ENCODE data around the gene IFI6. TPM values are rescaled to one million over a fixed set of nuclear protein-coding genes. Genes with fewer than 3 reads are reported as not detected.

The IFI6 gene
- total and polyA plus RNA-seq, 3 donors from 2014 or later = 88.9 to 288 (median 120) TPM

DNA sequence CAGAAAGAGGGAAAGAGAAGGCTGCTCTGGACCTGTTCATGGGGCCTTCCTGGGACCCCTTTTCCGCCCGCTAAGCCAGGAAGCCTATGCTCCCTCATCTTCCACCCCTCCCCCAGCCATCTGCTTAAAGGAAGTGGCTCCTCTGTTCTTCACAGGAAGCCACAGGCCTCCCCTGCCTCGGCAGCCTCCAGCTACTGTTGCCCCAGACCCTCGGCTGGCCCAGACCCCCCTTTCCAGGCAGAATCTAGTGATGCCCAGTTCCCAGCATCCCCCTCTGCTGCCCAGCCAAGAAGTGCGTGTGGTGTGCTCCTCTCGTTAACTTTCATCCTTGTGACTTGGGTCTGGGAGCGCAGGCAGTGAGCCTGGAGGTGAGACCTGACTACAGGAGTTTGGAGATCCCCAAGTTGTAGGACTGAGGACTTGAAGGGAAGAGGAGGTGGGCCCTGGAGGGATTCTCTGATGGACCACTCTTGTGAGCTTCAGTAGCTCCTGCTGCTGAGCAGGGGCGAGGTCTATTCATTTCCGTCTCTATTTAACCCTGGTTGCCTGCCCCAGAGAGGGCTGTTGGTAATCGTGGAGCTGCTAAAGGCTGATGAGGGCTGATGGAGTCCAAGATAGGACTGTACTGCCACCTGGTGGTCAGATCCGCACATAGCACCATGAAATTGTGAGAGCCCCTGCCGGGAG lies 9.1 kb downstream of the IFI6 start:
- H3K27me3 ChIP-seq = no peaks in the 10 kb centered on the region
- TF ChIP-seq, protein P1, sequence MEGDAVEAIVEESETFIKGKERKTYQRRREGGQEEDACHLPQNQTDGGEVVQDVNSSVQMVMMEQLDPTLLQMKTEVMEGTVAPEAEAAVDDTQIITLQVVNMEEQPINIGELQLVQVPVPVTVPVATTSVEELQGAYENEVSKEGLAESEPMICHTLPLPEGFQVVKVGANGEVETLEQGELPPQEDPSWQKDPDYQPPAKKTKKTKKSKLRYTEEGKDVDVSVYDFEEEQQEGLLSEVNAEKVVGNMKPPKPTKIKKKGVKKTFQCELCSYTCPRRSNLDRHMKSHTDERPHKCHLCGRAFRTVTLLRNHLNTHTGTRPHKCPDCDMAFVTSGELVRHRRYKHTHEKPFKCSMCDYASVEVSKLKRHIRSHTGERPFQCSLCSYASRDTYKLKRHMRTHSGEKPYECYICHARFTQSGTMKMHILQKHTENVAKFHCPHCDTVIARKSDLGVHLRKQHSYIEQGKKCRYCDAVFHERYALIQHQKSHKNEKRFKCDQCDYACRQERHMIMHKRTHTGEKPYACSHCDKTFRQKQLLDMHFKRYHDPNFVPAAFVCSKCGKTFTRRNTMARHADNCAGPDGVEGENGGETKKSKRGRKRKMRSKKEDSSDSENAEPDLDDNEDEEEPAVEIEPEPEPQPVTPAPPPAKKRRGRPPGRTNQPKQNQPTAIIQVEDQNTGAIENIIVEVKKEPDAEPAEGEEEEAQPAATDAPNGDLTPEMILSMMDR (IDR thresholded peaks at IDR 0.05) = peak; percentile 98 to 99 (median 98)
- TF ChIP-seq POLR2A (IDR thresholded peaks at IDR 0.05) = no peak
- intact Hi-C loops (cut with DNase I; ENCODE audit: low total_unique reads) = loop anchor here (10.0 kb wide), 1 partner anchor 48 kb away; no protein-coding TSS in a partner anchor
- peak; percentile 93 for DNase-seq
- peaks cover 10% of the 10 kb centered on the region for H3K4me1 ChIP-seq
- no peak overlapping the region for H3K27ac ChIP-seq
- WGBS, 2 donors = 11 to 35% methylated on average over 9 to 12 of the region's 12 CpGs
- no peak overlapping the region for H3K4me3 ChIP-seq
- H3K36me3 ChIP-seq (ENCODE audit: low read depth, missing control alignments) = no peaks in the 10 kb centered on the region
- no peaks in the 10 kb centered on the region for H3K9me3 ChIP-seq

DNA sequence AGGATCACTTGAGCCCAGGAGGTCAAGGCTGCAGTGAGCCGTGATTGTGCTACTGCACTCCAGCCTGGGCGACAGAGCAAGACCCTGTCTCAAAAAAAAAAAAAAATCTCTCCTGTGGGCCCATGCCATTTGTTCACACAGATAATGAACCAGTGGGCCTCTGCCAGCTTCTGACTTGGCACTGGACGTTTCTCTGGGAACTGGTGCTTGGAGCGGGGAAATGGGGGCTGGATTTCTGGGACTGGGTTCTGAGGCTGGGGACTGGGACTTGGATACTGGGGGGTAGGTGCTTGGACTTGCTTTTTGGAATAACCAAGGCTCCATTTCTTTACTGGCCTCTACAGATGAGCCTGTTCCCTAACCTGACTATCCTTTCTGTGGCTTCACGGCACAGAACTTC lies 9.7 kb downstream of the IFI6 start:
- no peak for DNase-seq

DNA sequence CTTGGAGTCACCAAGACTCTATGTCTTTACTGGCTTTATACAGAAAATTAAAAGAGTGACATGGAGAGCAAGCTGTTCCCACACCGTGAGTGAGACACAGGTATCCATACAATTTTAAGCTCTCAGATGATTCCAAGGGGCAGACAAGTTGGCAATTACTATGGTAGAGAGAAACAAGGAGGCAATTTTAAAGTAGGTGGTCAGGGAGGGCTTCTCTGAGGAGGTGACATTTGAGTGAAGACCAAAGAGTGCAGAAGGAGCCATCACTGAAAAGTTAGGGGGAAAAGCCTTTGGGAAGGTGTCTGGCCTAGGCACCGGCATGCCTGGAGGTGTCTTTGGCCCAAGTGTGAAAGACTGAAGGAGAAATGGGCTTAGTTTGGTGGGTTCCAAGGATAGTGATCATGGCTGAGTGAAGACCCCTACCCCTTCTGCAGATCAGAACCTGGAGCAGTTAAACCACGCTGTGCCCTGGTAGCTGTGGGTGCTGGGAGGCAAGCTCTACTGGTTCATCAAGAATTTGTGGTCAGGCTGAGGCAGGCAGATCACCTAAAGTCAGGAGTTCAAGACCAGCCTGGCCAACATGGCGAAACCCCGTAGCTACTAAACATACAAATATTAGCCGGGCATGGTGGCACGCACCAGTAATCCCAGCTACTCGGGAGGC lies 10.4 kb downstream of the IFI6 start:
- 96 to 98% methylated on average over 8 of the region's 8 CpGs for WGBS, 2 donors
- no peaks in the 10 kb centered on the region for H3K27me3 ChIP-seq
- TF ChIP-seq POLR2A (IDR thresholded peaks at IDR 0.05) = no peak
- TF ChIP-seq, protein P1 (IDR thresholded peaks at IDR 0.05) = no peak
- no peak for DNase-seq
- peaks cover 11% of the 10 kb centered on the region for H3K4me1 ChIP-seq
- intact Hi-C loops (cut with DNase I; ENCODE audit: low total_unique reads) = loop anchor here (10.0 kb wide), 1 partner anchor 47 kb away; no protein-coding TSS in a partner anchor
- no peaks in the 10 kb centered on the region for H3K36me3 ChIP-seq (ENCODE audit: low read depth, missing control alignments)
- H3K27ac ChIP-seq = no peak overlapping the region
- H3K4me3 ChIP-seq = no peak overlapping the region
- no peaks in the 10 kb centered on the region for H3K9me3 ChIP-seq

More for the DNA sequence above, 9.7 kb downstream of the IFI6 start:
- Histone ChIP-seq H3K36me3 (ENCODE audit: low read depth, missing control alignments) (no peaks in the 10 kb centered on the region), H3K4me3 (no peak overlapping the region), H3K27me3 (no peaks in the 10 kb centered on the region), H3K9me3 (no peaks in the 10 kb centered on the region), H3K4me1 (peaks cover 10% of the 10 kb centered on the region), H3K27ac (no peak overlapping the region)
- intact Hi-C loops (cut with DNase I; ENCODE audit: low total_unique reads) = loop anchor here (10.0 kb wide), 1 partner anchor 47 kb away; no protein-coding TSS in a partner anchor
- no peak for TF ChIP-seq POLR2A (IDR thresholded peaks at IDR 0.05)
- TF ChIP-seq, protein P1 (IDR thresholded peaks at IDR 0.05) = no peak
- WGBS, 2 donors = 69 to 82% methylated on average over 5 of the region's 5 CpGs

DNA sequence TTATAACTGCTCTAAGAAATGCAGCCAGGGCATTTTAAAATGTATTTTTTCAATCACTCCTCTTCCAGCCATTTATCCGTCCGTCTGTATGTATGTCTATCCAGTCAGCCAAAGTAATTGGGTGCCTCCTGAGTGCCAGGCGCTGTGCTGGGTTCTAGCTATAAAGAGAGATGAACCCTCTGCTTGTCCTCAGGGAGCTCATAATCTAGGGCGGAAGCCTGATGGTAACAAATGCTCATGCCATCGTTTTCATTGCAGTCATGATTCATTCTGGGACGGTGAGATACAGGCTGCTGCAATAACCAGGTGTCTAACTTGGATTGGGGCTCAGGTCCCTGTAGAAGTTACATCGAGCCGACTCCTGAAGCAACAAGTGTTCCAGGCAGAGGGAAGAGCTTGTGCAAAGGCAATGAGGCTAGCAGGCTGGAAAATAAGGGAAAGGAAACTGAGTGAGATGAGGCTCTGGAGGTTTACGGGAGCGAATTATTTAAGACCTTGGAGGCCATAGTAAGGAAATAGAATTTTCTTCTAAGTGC lies 11.6 kb downstream of the IFI6 start:
- no peak for TF ChIP-seq POLR2A (IDR thresholded peaks at IDR 0.05)
- TF ChIP-seq, protein P1 (IDR thresholded peaks at IDR 0.05) = peak in 1 of 3 experiments; percentile 12
- H3K4me3 ChIP-seq = peak overlapping the region; percentile 74 to 75
- WGBS, 2 donors = 39 to 47% methylated on average over 10 of the region's 10 CpGs
- peak overlapping the region; percentile 83 to 97 for H3K27ac ChIP-seq
- no peak for DNase-seq
- H3K9me3 ChIP-seq = no peaks in the 10 kb centered on the region
- no peaks in the 10 kb centered on the region for H3K36me3 ChIP-seq (ENCODE audit: low read depth, missing control alignments)
- H3K27me3 ChIP-seq = no peaks in the 10 kb centered on the region
- peaks cover 23% of the 10 kb centered on the region for H3K4me1 ChIP-seq
- intact Hi-C loops (cut with DNase I; ENCODE audit: low total_unique reads) = loop anchor here (10.0 kb wide), 1 partner anchor 46 kb away; no protein-coding TSS in a partner anchor

All from testis (tissue), 3 donors.